ENCODE measurements around the gene BMPR2. TPM values are rescaled to one million over a fixed set of nuclear protein-coding genes. Genes with fewer than 3 reads are reported as not detected.
A peak's percentile ranks its signal among the peaks of the same experiment; 100 is the strongest.
"Not testable (repeated sequence)": the region's sequence is repeated elsewhere in the genome, so short reads cannot be mapped to it uniquely, and the experiment has no call there.

Gene BMPR2
- total RNA-seq, 2 experiments from 2014 or later, result 8.8 to 10.2 TPM

DNA sequence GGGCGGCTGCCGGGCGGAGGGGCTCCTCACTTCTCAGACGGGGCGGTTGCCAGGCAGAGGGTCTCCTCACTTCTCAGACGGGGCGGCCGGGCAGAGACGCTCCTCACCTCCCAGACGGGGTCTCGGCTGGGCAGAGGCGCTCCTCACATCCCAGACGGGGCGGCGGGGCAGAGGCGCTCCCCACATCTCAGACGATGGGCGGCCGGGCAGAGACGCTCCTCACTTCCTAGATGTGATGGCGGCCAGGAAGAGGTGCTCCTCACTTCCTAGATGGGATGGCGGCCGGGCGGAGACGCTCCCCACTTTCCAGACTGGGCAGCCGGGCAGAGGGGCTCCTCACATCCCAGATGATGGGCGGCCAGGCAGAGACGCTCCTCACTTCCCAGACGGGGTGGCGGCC, 159.2 kb downstream of the BMPR2 start:
- ATAC-seq; H3K27me3 Mint-ChIP-seq; H3K4me1 Mint-ChIP-seq; CTCF ChIA-PET; DNase-seq; H3K9me3 Mint-ChIP-seq (ENCODE audit: low read depth); H3K27ac Mint-ChIP-seq; H3K4me3 Mint-ChIP-seq; H3K36me3 Mint-ChIP-seq: not testable (repeated sequence)

DNA sequence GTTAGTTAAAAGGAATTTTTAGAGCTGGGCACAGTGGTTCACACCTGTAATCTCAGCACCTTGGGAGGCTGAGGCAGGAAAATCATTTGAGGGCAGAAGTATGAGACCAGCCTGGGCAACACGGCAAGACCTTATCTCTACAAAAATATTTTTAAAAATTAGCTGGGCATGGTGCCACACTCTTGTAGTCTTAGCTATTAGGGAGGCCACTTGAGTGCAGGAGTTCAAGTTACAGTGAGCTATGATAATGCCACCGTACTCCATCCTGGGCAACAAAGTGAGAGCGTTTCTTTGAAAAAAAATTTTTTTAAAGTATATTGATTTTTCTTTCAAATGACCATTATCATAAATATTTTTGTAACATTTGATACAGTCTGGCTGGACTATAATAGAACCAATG, 165.0 kb downstream of the BMPR2 start:
- H3K4me3 Mint-ChIP-seq, result no peak overlapping the region
- no peaks in the 10 kb centered on the region for H3K4me1 Mint-ChIP-seq
- H3K27ac Mint-ChIP-seq, result no peak overlapping the region
- ATAC-seq (no peak), DNase-seq (no peak)
- H3K9me3 Mint-ChIP-seq (ENCODE audit: low read depth), result no peaks in the 10 kb centered on the region
- CTCF ChIA-PET, result interaction anchor here (0.6 kb wide), 1 partner anchor 85 kb away, joined by 3 read pairs; no protein-coding TSS in a partner anchor
- no peaks in the 10 kb centered on the region for H3K27me3 Mint-ChIP-seq
- H3K36me3 Mint-ChIP-seq, result no peaks in the 10 kb centered on the region

DNA sequence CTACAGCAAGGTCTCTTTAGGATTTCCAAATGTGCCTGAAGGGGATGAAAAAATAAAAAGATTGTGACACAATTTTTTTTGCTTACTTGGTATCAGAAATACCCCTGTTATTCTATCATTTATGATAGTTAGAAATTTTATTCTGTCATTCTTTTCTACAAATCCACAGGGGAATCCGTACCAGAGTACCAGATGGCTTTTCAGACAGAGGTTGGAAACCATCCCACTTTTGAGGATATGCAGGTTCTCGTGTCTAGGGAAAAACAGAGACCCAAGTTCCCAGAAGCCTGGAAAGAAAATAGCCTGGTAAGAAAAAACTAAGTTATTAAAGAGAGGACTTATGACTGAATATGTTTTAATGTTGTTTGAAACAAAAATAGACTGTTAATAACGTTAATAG, 166.0 kb downstream of the BMPR2 start:
- Mint-ChIP-seq H3K4me1 (no peaks in the 10 kb centered on the region), H3K36me3 (no peaks in the 10 kb centered on the region), H3K4me3 (no peak overlapping the region), H3K27ac (no peak overlapping the region), H3K27me3 (no peaks in the 10 kb centered on the region), H3K9me3 (ENCODE audit: low read depth) (no peaks in the 10 kb centered on the region)
- no peak for ATAC-seq
- no peak for DNase-seq
- CTCF ChIA-PET, result no interaction called here

DNA sequence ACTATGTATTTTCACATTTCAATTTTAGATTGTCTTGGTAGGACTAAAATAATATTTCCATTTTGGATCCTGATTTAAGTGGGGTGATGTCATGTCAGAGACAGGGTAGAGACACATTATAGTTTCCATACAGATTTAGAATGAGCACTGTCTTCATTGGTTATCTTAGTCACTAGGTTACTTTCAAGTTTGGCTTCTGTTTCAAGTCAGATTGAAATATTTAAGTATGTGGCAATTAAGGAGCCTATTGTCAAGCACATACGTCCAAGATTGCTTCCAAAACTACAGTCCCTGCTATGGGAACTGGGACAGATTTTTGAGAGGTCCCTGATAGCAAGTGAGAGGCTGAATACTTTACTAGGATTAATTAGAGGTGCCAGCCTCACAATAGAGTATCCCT, 169.4 kb downstream of the BMPR2 start:
- CTCF ChIA-PET, result no interaction called here
- no peaks in the 10 kb centered on the region for H3K9me3 Mint-ChIP-seq (ENCODE audit: low read depth)
- no peaks in the 10 kb centered on the region for H3K4me1 Mint-ChIP-seq
- DNase-seq, result no peak
- H3K27ac Mint-ChIP-seq, result no peak overlapping the region
- no peaks in the 10 kb centered on the region for H3K27me3 Mint-ChIP-seq
- H3K4me3 Mint-ChIP-seq, result no peak overlapping the region
- ATAC-seq, result no peak
- no peaks in the 10 kb centered on the region for H3K36me3 Mint-ChIP-seq

DNA sequence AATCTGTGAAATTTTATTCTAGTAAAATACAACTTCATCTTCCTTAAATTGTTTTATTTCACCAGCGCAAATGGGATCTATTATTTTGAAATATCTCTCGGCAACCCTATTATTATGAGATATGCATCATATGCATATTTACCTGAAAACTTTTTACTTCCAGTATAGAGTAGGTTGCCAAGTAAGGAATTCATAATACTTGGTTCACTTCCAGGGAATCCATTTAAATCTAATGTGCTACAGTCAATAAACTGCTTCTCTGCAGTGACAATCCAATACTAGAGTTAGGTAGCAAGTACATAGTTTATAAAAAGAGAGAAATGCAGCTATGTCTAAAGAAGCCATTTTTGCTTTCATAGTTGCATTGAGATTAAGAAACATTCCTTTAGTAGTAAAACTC, 169.8 kb downstream of the BMPR2 start:
- H3K27ac Mint-ChIP-seq, result no peak overlapping the region
- H3K4me3 Mint-ChIP-seq, result no peak overlapping the region
- ATAC-seq (no peak), DNase-seq (no peak)
- H3K27me3 Mint-ChIP-seq, result no peaks in the 10 kb centered on the region
- no peaks in the 10 kb centered on the region for H3K9me3 Mint-ChIP-seq (ENCODE audit: low read depth)
- no peaks in the 10 kb centered on the region for H3K4me1 Mint-ChIP-seq
- H3K36me3 Mint-ChIP-seq, result no peaks in the 10 kb centered on the region
- CTCF ChIA-PET, result no interaction called here

DNA sequence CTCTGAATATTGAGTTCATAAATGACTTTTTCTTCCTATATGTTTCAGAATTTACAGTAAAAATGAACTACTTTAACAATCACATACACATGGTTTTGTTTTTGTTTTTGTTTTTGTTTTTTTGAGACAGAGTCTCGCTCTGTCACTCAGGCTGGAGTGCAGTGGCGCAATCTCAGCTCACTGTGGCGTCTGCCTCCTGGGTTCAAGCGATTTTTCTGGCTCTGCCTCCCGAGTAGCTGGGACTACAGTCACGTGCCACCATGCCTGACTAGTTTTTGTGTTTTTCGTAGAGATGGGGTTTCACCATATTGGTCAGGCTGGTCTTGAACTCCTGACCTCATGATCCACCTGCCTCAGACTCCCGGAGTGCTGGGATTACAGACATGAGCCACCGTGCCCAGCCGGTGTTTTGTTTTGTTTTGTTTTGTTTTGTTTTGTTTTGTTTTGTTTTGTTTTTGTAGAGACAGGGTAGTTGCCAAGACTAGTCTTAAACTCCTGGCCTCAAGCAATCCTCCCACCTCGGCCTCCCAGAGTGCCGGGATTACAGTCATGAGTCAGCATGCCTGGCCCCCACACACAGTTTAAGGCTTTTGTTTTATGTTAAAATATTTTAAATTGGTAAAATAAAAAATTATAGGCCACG, 170.5 kb downstream of the BMPR2 start:
- DNase-seq; H3K27ac Mint-ChIP-seq; H3K4me1 Mint-ChIP-seq; H3K27me3 Mint-ChIP-seq; ATAC-seq; H3K36me3 Mint-ChIP-seq; CTCF ChIA-PET; H3K9me3 Mint-ChIP-seq (ENCODE audit: low read depth); H3K4me3 Mint-ChIP-seq: not testable (repeated sequence)

DNA sequence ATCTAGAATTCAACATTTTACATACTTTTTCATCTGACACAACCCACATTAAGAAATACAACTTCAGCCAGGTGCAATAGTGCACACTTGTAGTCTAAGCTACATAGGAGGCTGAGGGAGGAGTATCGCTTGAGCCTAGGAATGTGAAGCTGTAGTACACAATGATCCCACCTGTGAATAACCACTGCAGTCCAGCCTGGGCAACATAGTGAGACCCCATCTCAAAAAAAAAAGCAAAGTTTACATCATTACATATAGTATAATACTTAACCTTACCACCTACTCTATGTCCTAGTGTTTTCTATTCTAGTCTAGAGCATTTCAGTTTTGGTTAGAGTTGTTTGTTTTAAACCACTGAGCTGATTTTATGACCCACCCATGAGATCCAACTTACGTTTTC, 172.1 kb downstream of the BMPR2 start:
- CTCF ChIA-PET, result interaction anchor here (0.7 kb wide), 1 partner anchor 655 kb away, joined by 3 read pairs; no protein-coding TSS in a partner anchor
- no peaks in the 10 kb centered on the region for H3K4me1 Mint-ChIP-seq
- no peaks in the 10 kb centered on the region for H3K9me3 Mint-ChIP-seq (ENCODE audit: low read depth)
- no peaks in the 10 kb centered on the region for H3K36me3 Mint-ChIP-seq
- H3K27me3 Mint-ChIP-seq, result no peaks in the 10 kb centered on the region
- DNase-seq (no peak), ATAC-seq (no peak)
- H3K4me3 Mint-ChIP-seq, result no peak overlapping the region
- no peak overlapping the region for H3K27ac Mint-ChIP-seq

DNA sequence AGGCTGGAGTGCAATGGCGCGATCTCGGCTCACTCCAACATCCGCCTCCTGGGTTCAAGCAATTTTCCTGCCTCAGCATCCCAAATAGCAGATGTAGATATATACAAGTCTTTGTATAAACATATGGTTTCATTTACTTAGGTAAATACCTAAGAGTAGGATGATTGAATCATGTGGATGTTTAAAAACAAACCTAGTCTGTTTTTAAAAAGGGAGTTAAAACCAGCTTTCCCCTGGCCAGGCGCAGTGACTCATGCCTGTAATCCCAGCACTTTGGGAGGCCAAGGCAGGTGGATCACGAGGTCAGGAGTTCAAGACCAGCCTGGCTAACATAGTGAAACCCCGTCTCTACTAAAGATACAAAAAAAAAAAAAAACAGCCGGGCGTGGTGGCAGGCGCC, 174.9 kb downstream of the BMPR2 start:
- H3K9me3 Mint-ChIP-seq (ENCODE audit: low read depth); ATAC-seq; DNase-seq; H3K36me3 Mint-ChIP-seq; H3K4me1 Mint-ChIP-seq; H3K27ac Mint-ChIP-seq; H3K4me3 Mint-ChIP-seq; H3K27me3 Mint-ChIP-seq: not testable (repeated sequence)
- CTCF ChIA-PET, result interaction anchor here (0.7 kb wide), 1 partner anchor 1055 kb away, joined by 3 read pairs; no protein-coding TSS in a partner anchor

DNA sequence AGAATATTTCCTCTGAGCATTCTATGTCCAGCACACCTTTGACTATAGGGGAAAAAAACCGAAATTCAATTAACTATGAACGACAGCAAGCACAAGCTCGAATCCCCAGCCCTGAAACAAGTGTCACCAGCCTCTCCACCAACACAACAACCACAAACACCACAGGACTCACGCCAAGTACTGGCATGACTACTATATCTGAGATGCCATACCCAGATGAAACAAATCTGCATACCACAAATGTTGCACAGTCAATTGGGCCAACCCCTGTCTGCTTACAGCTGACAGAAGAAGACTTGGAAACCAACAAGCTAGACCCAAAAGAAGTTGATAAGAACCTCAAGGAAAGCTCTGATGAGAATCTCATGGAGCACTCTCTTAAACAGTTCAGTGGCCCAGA, 179.2 kb downstream of the BMPR2 start:
- peaks cover 3% of the 10 kb centered on the region for H3K36me3 Mint-ChIP-seq
- H3K4me1 Mint-ChIP-seq, result peaks cover 12% of the 10 kb centered on the region
- DNase-seq (peak; percentile 53), ATAC-seq (peak; percentile 33)
- no peak overlapping the region for H3K27ac Mint-ChIP-seq
- H3K4me3 Mint-ChIP-seq, result no peak overlapping the region
- no peaks in the 10 kb centered on the region for H3K27me3 Mint-ChIP-seq
- H3K9me3 Mint-ChIP-seq (ENCODE audit: low read depth), result no peaks in the 10 kb centered on the region
- CTCF ChIA-PET, result no interaction called here

DNA sequence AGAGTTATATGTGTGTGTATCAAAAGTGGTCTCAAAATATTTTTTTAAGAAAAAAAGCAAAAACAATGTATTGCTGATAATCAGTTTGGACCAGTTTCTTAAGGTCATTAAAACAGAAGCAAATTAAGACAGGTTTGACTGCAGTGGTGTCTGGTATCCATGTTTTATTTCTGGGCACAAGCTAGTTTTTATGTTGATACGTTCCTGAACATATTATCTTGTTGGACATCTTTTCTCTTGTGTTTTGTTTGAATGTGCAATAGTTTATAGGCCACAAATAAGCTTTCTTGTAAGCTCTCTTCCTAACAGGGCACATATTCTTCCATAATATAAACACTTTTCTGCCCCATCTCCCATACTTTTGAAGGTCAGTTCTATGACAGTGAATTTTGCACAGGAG, 184.1 kb downstream of the BMPR2 start:
- peaks cover 10% of the 10 kb centered on the region for H3K4me1 Mint-ChIP-seq
- H3K4me3 Mint-ChIP-seq, result no peak overlapping the region
- H3K36me3 Mint-ChIP-seq, result peaks cover 2% of the 10 kb centered on the region
- H3K9me3 Mint-ChIP-seq (ENCODE audit: low read depth), result no peaks in the 10 kb centered on the region
- ATAC-seq, result no peak
- H3K27me3 Mint-ChIP-seq, result no peaks in the 10 kb centered on the region
- CTCF ChIA-PET, result no interaction called here
- no peak overlapping the region for H3K27ac Mint-ChIP-seq
- DNase-seq, result no peak

DNA sequence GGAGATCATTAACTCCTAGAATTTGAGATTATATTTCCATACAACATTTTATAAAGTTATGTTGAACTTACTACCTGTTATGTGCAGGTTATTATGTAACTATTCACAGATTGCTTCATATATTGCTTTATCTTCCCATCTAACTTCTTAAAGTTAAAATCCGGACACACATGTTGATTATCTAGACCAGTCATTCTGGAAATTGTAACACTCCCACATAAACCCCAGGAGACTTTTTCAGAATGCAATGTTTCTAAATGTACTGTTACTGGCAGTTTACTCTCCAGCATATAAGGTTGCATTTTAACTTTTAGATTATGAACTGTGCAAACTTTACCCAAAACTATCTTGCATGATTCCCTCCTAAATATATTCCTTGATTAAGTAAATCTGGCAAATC, 188.1 kb downstream of the BMPR2 start:
- ATAC-seq (no peak), DNase-seq (no peak)
- Mint-ChIP-seq H3K4me3 (no peak overlapping the region), H3K27ac (no peak overlapping the region), H3K9me3 (ENCODE audit: low read depth) (no peaks in the 10 kb centered on the region), H3K36me3 (no peaks in the 10 kb centered on the region), H3K27me3 (no peaks in the 10 kb centered on the region), H3K4me1 (no peaks in the 10 kb centered on the region)
- CTCF ChIA-PET, result no interaction called here

DNA sequence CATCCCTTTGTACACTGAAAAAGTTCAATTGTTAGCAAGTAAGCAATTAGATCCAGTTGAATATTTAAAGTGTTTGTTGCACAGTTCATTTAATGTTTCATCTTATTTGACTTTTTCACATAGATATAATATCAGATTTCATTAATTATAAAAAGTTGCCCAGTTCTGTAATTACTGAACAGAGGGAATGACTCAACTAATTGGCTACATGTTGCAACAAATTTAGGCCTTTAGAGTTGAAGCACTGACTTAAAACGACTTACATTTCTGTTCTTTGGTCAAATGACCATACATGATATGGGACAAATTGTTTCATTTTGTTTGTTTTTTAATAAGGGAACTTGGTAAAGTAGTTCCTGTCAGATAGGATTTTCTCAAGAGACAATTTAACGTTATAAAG, 190.2 kb downstream of the BMPR2 start:
- Mint-ChIP-seq H3K4me1 (no peaks in the 10 kb centered on the region), H3K27me3 (no peaks in the 10 kb centered on the region), H3K27ac (no peak overlapping the region), H3K9me3 (ENCODE audit: low read depth) (no peaks in the 10 kb centered on the region), H3K36me3 (no peaks in the 10 kb centered on the region), H3K4me3 (no peak overlapping the region)
- CTCF ChIA-PET, result no interaction called here
- DNase-seq (no peak), ATAC-seq (no peak)

DNA sequence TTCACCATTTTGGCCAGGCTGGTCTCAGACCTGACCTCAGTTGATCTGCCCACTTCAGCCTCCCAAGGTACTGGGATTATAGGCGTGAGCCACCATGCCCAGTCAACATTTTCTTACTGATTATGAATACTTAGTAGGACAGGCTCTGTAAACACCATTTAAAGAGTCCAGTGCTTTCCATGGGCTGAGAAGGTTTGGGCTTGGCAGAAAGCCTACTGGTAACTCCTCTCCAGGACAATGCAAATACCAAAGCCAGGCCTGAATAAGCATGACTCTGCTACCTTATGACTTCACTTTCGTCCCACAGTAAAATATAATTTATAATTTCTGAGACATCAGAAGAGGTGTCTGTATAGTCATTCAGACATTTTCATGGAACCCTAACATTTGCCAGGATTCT, 198.4 kb downstream of the BMPR2 start:
- Mint-ChIP-seq H3K9me3 (ENCODE audit: low read depth) (no peaks in the 10 kb centered on the region), H3K4me3 (no peak overlapping the region), H3K27ac (no peak overlapping the region), H3K4me1 (no peaks in the 10 kb centered on the region), H3K36me3 (no peaks in the 10 kb centered on the region), H3K27me3 (no peaks in the 10 kb centered on the region)
- ATAC-seq, result no peak
- CTCF ChIA-PET, result interaction anchor here (0.7 to 1.5 kb wide), 8 partner anchors 9 to 908 kb away, joined by 3 to 8 read pairs (median 3); partner anchors contain the start of gene CYP20A1
- no peak for DNase-seq

DNA sequence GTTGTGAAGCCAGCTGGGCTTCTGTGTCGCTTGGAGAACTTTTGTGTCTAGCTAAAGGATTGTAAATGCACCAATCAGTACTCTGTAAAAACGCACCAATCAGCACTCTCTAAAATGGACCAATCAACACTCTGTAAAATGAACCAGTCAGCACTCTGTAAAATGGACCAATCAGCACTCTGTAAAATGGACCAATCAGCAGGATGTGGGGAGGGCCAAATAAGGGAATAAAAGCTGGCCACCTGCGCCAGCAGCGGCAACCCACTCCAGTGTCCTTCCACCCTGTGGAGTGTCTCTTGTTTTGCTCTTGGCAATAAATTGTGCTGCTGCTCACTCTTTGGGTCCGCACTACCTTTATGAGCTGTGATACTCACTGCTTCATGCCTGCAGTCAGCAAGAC, 199.1 kb downstream of the BMPR2 start:
- CTCF ChIA-PET, result interaction anchor here (0.5 to 1.5 kb wide), 4 partner anchors 9 to 664 kb away, joined by 3 to 8 read pairs (median 3); partner anchors contain the start of gene CYP20A1
- not testable (repeated sequence) for DNase-seq; H3K9me3 Mint-ChIP-seq (ENCODE audit: low read depth); H3K36me3 Mint-ChIP-seq; H3K4me3 Mint-ChIP-seq; H3K27ac Mint-ChIP-seq; H3K4me1 Mint-ChIP-seq; H3K27me3 Mint-ChIP-seq; ATAC-seq

Measured in activated CD8-positive, alpha-beta memory T cell treated with anti-CD3 and anti-CD28 coated beads, Interleukin-2, amount 10 ng/mL, durations not matched to agents 7 days and 5 days (primary cell).